AG04449 (cell line): Measurements from ENCODE around the gene PARP8.

ENCODE experiments used
- CTCF ChIA-PET: fragments of 350-600 bp; formaldehyde crosslinking; extraction: SDS; loops from one replicate; lab custom pipeline; 2021; ENCODE audit warnings: antibody characterized with exemption; lab: Yijun Ruan, JAX
- POLR2A ChIA-PET: fragments of 400-600, 350-600 bp; formaldehyde crosslinking; extraction: SDS; loops from one replicate; lab custom pipeline; 2020; ENCODE audit warnings: antibody characterized with exemption, inconsistent platforms; lab: Yijun Ruan, JAX
- DNase-seq: peaks from one replicate; pipeline ENCODE4 v3.0.0-alpha.2; 2010; ENCODE audit warnings: low read depth, low spot score
- H3K4me3 ChIP-seq: 2 replicates; pipeline ENCODE4 v1.5.1; 2011; ENCODE audit warnings: low read depth, mild to moderate bottlenecking, control low read depth, low read length
- TF ChIP-seq, protein P1 (sequence below): IDR thresholded peaks from one replicate; pipeline ENCODE4 v1.5.1; 2011; ENCODE audit warnings: mild to moderate bottlenecking, moderate library complexity, low read length, control low read depth, inconsistent platforms; ENCODE audit not compliant: insufficient read depth; ENCODE audit errors: missing control alignments

PARP8 gene

GRCh38 chr5:50700706-50701105 is 34.3 kb downstream of the PARP8 start:
- no peak overlapping the region for H3K4me3 ChIP-seq
- TF ChIP-seq, protein P1, sequence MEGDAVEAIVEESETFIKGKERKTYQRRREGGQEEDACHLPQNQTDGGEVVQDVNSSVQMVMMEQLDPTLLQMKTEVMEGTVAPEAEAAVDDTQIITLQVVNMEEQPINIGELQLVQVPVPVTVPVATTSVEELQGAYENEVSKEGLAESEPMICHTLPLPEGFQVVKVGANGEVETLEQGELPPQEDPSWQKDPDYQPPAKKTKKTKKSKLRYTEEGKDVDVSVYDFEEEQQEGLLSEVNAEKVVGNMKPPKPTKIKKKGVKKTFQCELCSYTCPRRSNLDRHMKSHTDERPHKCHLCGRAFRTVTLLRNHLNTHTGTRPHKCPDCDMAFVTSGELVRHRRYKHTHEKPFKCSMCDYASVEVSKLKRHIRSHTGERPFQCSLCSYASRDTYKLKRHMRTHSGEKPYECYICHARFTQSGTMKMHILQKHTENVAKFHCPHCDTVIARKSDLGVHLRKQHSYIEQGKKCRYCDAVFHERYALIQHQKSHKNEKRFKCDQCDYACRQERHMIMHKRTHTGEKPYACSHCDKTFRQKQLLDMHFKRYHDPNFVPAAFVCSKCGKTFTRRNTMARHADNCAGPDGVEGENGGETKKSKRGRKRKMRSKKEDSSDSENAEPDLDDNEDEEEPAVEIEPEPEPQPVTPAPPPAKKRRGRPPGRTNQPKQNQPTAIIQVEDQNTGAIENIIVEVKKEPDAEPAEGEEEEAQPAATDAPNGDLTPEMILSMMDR: no peak
- DNase-seq: no peak
- CTCF ChIA-PET: no interaction called here
- POLR2A ChIA-PET: no interaction called here

DNA sequence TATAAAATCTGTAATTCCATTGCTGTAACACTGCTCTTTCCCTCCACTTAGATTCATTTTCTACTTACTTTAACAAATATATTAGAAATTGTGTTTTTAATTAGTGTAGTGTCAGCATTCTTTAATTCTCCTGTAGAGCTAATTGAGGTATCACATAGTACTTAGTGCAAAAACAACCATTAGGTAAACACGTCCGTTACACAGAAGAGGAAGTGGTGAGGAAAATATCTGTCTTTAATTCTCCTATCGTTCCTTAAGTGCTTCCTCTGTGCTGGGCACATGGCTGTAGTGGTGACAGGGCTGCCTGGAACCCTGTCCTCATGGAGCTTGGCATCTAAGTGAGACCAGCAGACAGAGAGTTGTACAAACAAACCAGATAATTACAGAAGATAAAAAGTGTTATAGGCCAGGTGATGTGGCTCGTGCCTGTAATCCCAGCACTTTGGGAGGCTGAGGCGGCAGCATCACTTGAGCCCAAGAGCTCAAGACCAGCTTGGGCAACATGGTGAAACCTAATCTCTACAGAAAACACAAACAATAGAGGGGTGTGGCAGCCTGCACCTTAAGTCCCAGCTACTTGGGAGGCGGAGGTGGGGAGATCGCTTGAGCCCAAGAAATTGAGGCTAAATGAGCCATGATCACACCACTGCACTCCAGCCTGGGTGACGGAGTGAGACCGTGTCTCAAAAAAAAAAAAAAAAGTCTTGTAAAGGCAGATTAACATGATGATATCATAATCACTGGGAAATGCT is 36.4 kb downstream of the PARP8 start:
- H3K4me3 ChIP-seq: no peak overlapping the region
- CTCF ChIA-PET: no interaction called here
- no peak for DNase-seq
- POLR2A ChIA-PET: no interaction called here
- TF ChIP-seq, protein P1: no peak

DNA sequence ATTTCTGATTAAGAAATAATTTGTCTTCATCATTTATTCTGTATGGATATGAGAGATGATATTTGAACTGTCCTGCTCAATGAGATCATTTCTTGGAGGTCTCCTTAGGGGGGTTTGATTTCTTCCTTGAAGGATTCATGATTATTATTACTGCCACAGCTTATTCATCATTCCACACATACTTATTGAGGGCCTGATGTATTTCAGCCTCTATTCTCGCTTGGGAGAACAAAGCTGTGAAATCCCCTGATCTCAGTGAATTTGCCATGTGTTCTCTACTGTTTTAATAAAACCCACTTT is 36.9 kb downstream of the PARP8 start:
- DNase-seq: no peak
- ChIA-PET POLR2A (no interaction called here), CTCF (no interaction called here)
- no peak overlapping the region for H3K4me3 ChIP-seq
- TF ChIP-seq, protein P1: no peak

DNA sequence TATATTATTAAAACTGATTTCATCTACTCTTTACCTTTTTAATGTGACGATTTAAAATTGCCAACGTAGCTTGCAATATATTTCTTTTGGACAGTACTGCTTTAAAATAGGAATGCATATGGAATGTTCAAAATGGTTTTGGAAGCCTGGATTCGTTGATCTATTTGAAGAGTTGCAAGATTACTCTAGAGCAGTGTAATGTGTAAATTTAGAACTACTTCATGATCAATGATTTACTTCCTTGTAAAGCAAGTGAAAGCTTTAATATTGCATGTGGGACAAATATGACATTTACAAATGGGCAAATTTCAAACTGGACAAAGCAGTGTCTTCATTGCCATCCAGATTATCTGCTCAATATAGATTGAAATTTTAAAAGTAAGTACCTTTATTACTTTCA is 38.3 kb downstream of the PARP8 start:
- POLR2A ChIA-PET: no interaction called here
- TF ChIP-seq, protein P1: no peak
- H3K4me3 ChIP-seq: no peak overlapping the region
- DNase-seq: no peak
- CTCF ChIA-PET: no interaction called here

- ChIA-PET POLR2A (no interaction called here), CTCF (no interaction called here)
- DNase-seq: peak; percentile 7
- TF ChIP-seq, protein P1: no peak
- no peak overlapping the region for H3K4me3 ChIP-seq
Measured at GRCh38 chr5:50709471-50709870, 43.0 kb downstream of the PARP8 start.

DNA sequence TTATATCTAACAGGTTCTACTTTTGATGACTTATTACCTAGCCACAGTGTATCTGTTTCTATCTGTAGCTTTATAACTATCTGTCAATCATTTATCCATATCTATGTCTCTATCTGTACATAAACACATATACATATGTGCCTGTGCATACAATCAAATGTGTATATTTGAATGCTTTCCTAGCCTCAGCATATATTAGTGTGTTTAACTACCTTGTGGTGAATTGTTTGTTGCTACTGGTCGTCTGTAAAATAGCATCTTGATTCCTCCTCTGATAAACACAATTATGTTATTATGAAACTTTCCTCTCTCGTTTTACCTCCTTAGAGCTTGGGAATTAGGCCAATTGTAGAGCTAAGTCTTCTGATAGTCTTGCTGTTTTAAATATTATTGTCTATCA is 44.4 kb downstream of the PARP8 start:
- DNase-seq: no peak
- no peak overlapping the region for H3K4me3 ChIP-seq
- ChIA-PET POLR2A (no interaction called here), CTCF (no interaction called here)
- TF ChIP-seq, protein P1: no peak
